Right atrium auricular region (tissue), 2 donors: ENCODE measurements around the gene PLA2G2C. TPM values are rescaled to one million over a fixed set of nuclear protein-coding genes. Genes with fewer than 3 reads are reported as not detected.

Experiments used
- DNase-seq: peaks from one replicate; pipeline ENCODE4 v3.0.0-alpha.2; 2019; ENCODE audit warnings: low spot score
- H3K27ac ChIP-seq, 2 donors: fragments of 200-600 bp; sonication (generic); 1 replicate in 1 of 2; 2 replicates in 1 of 2; pipeline ENCODE4 v1.5.1; 2016 to 2019
- H3K27me3 ChIP-seq, 2 donors: fragments of 200-600 bp; sonication (generic); one replicate each; pipeline versions ENCODE4 v1.5.1 to v1.6.0; 2017 to 2019
- H3K36me3 ChIP-seq: fragments of 200-600 bp; sonication (generic); one replicate; pipeline ENCODE4 v1.5.1; 2016
- H3K4me1 ChIP-seq, 2 donors: fragments of 200-600 bp; sonication (generic); one replicate each; pipeline versions ENCODE4 v1.5.1 to v1.6.0; 2017 to 2019
- H3K4me3 ChIP-seq, 2 donors: fragments of 200-600 bp; sonication (generic); 1 replicate in 1 of 2; 2 replicates in 1 of 2; pipeline ENCODE4 v1.5.1; 2017 to 2019; ENCODE audit warnings: mild to moderate bottlenecking in 1 of 2, moderate library complexity in 1 of 2
- H3K9me3 ChIP-seq, 2 donors: fragments of 200-600 bp; sonication (generic); one replicate each; pipeline ENCODE4 v1.5.1; 2019
- total RNA-seq, 2 donors: library from RNA; depleted of rRNA; stranded (reverse); fragments of >200 nt; gene quantifications; one replicate each; pipeline ENCODE4 v1.1.0, GENCODE V29; 2016
- TF ChIP-seq, protein P1 (sequence below), 2 donors: fragments of 200-600 bp; sonication (generic); IDR thresholded peaks; one replicate each; pipeline ENCODE4 v1.5.1; 2019; ENCODE audit warnings: antibody characterized with exemption in 2 of 2

Gene PLA2G2C
- total RNA-seq, 2 donors from 2014 or later = not detected

DNA sequence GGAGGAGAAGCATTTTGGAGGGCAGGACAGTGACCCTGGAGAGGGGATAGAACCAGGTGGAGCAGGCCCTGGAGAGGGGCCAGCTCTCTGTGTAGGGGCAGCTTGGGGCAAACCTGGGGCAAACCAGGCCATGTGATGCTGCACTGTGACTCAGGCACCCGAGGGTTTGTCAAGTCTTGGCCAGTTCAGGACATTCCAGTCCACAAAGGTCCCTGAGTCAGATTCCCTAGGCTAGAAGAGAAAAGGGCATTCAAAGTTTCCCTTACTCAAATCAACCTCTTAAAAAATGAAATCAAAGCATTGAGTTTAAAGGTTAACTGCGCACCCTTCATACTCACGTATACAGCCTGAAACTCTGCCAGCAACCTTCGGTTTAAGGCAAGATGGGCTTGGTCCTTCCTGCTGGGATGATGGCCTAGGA lies 25.2 kb upstream of the PLA2G2C start:
- H3K9me3 ChIP-seq = no peaks in the 10 kb centered on the region
- no peaks in the 10 kb centered on the region for H3K36me3 ChIP-seq
- no peak overlapping the region for H3K27ac ChIP-seq
- no peak for DNase-seq
- TF ChIP-seq, protein P1, sequence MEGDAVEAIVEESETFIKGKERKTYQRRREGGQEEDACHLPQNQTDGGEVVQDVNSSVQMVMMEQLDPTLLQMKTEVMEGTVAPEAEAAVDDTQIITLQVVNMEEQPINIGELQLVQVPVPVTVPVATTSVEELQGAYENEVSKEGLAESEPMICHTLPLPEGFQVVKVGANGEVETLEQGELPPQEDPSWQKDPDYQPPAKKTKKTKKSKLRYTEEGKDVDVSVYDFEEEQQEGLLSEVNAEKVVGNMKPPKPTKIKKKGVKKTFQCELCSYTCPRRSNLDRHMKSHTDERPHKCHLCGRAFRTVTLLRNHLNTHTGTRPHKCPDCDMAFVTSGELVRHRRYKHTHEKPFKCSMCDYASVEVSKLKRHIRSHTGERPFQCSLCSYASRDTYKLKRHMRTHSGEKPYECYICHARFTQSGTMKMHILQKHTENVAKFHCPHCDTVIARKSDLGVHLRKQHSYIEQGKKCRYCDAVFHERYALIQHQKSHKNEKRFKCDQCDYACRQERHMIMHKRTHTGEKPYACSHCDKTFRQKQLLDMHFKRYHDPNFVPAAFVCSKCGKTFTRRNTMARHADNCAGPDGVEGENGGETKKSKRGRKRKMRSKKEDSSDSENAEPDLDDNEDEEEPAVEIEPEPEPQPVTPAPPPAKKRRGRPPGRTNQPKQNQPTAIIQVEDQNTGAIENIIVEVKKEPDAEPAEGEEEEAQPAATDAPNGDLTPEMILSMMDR (IDR thresholded peaks at IDR 0.05) = no peak
- no peak overlapping the region for H3K4me3 ChIP-seq
- peaks cover 0 to 8% of the 10 kb centered on the region in 2 donors for H3K4me1 ChIP-seq
- H3K27me3 ChIP-seq = no peaks in the 10 kb centered on the region

DNA sequence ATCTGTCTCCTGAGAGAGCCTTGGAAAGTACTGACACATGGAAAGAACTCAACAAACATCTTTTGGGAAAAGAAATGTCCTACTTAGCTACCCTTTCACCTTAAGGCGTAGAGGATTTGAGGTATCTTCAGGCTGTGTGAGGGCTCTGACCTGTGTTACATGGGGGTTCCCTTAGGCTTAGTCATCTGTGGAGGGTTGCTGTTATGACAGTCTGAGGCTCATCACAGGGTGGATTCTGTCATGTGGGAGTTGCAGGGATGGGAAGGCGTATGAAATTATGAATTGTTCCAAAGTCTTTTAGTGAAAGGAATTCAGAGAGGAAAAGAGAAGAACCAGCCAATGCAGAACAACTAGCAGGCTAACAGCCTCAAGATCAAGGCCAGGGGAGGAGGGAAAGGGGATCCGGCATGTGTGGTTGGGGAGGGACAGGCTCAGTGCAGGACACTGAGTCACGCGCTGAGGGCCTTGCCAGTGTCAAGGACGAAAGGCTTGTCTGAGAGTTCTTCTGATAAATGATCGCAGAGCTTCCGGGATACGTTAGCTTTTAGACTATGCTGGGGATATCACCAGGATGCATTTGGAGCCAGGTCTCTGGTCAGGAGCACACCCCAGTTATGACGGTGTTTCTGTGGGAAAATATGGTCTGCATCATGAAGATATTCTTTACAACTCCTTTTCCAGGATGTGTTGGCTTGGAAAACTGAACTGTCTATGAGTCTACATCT lies 24.6 kb upstream of the PLA2G2C start:
- no peaks in the 10 kb centered on the region for H3K36me3 ChIP-seq
- DNase-seq = no peak
- no peak overlapping the region for H3K27ac ChIP-seq
- no peaks in the 10 kb centered on the region for H3K27me3 ChIP-seq
- TF ChIP-seq, protein P1 (IDR thresholded peaks at IDR 0.05) = no peak
- peaks cover 0 to 8% of the 10 kb centered on the region in 2 donors for H3K4me1 ChIP-seq
- H3K9me3 ChIP-seq = no peaks in the 10 kb centered on the region
- no peak overlapping the region for H3K4me3 ChIP-seq

DNA sequence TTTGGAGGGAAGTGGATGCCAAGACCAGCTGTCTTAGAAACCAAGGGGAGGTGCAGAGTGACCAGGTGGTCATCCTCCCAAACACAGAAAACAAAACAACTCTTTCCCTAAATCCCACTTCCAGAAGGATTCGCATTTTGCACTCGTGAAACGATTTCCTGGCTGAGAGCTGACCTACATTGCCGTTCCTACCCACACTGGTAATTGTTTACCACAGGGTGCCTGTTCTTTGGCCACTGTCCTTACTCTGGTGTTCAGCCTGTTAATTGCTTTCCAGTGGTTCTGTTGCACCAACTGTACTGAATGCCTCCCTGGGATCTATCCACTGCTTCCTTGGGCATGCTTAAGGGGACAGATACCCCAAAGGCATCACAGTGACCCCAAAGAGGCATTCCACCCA lies 23.2 kb upstream of the PLA2G2C start:
- Histone ChIP-seq H3K27me3 (no peaks in the 10 kb centered on the region), H3K36me3 (no peaks in the 10 kb centered on the region), H3K4me1 (peaks cover 0 to 8% of the 10 kb centered on the region in 2 donors), H3K27ac (no peak overlapping the region), H3K4me3 (no peak overlapping the region), H3K9me3 (no peaks in the 10 kb centered on the region)
- TF ChIP-seq, protein P1 (IDR thresholded peaks at IDR 0.05) = no peak
- DNase-seq = no peak

DNA sequence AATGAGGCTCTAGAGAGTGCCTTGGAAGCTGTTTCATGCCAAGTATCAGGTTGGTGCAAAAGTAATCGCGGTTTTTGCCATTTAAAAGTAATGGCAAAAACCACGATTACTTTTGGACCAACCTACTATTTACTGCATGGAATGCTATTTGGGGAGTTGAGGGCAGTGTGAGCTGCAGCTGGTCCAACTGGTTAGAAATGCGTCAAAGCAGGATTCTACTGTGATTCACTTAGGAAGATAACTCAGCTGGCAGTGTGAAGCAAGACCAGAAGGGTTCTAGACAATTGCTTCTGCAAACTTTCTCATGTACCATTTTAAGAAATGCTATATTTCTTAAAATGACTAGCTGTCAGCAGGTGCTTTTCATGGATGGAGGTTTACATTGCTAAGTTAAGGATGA lies 21.2 kb upstream of the PLA2G2C start:
- no peak overlapping the region for H3K27ac ChIP-seq
- no peak for DNase-seq
- H3K9me3 ChIP-seq = no peaks in the 10 kb centered on the region
- H3K36me3 ChIP-seq = no peaks in the 10 kb centered on the region
- no peaks in the 10 kb centered on the region for H3K27me3 ChIP-seq
- peaks cover 0 to 3% of the 10 kb centered on the region in 2 donors for H3K4me1 ChIP-seq
- H3K4me3 ChIP-seq = no peak overlapping the region
- TF ChIP-seq, protein P1 (IDR thresholded peaks at IDR 0.05) = no peak

DNA sequence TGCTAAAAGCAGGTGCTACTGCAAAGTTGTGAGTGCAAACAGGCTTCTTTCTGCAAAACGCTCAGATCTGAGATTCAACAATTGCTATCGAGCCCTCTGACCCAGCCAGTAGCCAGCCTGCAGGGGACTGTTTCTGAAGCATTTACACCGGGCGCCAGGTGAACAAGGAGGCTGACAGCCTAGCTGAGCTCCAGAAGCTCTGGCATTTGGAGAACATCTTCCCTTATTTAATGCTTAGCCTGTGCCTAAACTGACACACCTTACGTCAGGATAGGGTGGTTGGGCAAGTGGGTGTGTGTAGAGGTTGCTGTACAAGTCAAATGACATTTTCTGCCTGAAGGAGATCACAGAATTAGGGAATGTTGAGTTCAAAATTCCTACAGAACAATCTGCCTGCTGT lies 15.8 kb upstream of the PLA2G2C start:
- no peaks in the 10 kb centered on the region for H3K4me1 ChIP-seq
- H3K9me3 ChIP-seq = no peaks in the 10 kb centered on the region
- H3K36me3 ChIP-seq = no peaks in the 10 kb centered on the region
- H3K27me3 ChIP-seq = no peaks in the 10 kb centered on the region
- TF ChIP-seq, protein P1 (IDR thresholded peaks at IDR 0.05) = no peak
- no peak for DNase-seq
- H3K27ac ChIP-seq = no peak overlapping the region
- H3K4me3 ChIP-seq = no peak overlapping the region

DNA sequence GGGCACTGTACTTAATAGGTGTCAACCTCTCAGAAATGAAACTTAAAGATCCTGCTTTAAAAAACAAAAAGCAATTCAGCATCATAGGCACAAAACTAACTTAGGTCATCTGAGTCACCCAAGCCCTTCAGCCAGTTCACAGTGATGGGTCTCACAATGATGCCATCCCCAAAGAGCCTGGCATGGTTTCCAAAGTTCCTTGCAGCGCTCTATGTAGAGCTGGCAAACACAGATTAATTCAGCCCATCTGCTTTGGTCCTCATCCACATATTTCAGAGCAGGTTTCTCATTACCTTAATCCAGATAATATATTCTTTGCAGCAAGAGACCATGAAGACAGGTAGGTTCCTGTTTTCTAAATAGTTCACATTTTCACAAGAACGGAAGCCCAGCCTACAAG lies 14.6 kb upstream of the PLA2G2C start:
- Histone ChIP-seq H3K27ac (no peak overlapping the region), H3K4me3 (no peak overlapping the region), H3K9me3 (no peaks in the 10 kb centered on the region), H3K4me1 (no peaks in the 10 kb centered on the region), H3K36me3 (no peaks in the 10 kb centered on the region), H3K27me3 (no peaks in the 10 kb centered on the region)
- TF ChIP-seq, protein P1 (IDR thresholded peaks at IDR 0.05) = no peak
- no peak for DNase-seq
